ENCODE results near the gene ARFGAP2.

ARFGAP2 gene

DNA sequence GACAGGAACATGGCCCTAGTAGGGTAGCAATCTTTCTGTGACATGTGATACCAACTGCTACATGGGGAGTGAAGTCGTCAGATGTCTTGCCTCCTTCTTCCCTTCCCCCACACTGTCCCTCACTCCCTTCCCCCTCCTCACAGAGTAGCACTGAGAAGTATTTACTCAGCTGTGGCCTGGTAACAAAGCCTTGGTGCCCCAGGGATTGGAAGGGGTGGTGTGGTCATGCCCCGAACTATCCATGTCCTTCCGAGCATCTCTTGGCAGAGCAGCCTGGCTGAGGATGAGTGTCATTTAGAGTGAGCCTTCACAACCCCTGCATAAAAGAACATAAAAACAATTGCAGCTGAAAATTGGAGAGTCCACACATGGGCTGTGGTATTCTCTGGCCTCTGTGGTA, 46.1 kb downstream of the ARFGAP2 start:
- Histone ChIP-seq H3K36me3 (ENCODE audit: insufficient read depth, low read length) (no peaks in the 10 kb centered on the region), H3K79me2 (ENCODE audit: insufficient read depth, low read length) (no peaks in the 10 kb centered on the region), H3K9me2 (replicated peaks; ENCODE audit: low read depth, low read length) (no peaks in the 10 kb centered on the region), H4K20me1 (ENCODE audit: insufficient read depth, low read length, poor library complexity, severe bottlenecking) (no peaks in the 10 kb centered on the region), H3K4me2 (ENCODE audit: low read depth, low read length, poor library complexity, severe bottlenecking) (no peak overlapping the region), H3F3A (ENCODE audit: low read depth) (no peaks in the 10 kb centered on the region), H2AFZ (ENCODE audit: low read length) (no peak overlapping the region), H3K9ac (ENCODE audit: low read depth, low read length, poor library complexity, severe bottlenecking) (no peak overlapping the region), H3K27me3 (ENCODE audit: insufficient read depth, low read length, poor library complexity, severe bottlenecking) (no peaks in the 10 kb centered on the region), H3K4me1 (ENCODE audit: insufficient read depth, low read length, poor library complexity, severe bottlenecking) (no peaks in the 10 kb centered on the region), H3K9me3 (ENCODE audit: insufficient read depth, low read depth, low read length) (no peaks in the 10 kb centered on the region), H3K4me3 (ENCODE audit: low read length, poor library complexity, severe bottlenecking) (no peak overlapping the region)
- TF ChIP-seq, protein P1, sequence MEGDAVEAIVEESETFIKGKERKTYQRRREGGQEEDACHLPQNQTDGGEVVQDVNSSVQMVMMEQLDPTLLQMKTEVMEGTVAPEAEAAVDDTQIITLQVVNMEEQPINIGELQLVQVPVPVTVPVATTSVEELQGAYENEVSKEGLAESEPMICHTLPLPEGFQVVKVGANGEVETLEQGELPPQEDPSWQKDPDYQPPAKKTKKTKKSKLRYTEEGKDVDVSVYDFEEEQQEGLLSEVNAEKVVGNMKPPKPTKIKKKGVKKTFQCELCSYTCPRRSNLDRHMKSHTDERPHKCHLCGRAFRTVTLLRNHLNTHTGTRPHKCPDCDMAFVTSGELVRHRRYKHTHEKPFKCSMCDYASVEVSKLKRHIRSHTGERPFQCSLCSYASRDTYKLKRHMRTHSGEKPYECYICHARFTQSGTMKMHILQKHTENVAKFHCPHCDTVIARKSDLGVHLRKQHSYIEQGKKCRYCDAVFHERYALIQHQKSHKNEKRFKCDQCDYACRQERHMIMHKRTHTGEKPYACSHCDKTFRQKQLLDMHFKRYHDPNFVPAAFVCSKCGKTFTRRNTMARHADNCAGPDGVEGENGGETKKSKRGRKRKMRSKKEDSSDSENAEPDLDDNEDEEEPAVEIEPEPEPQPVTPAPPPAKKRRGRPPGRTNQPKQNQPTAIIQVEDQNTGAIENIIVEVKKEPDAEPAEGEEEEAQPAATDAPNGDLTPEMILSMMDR (conservative IDR thresholded peaks at IDR 0.05; ENCODE audit: low read length): no peak
- TF ChIP-seq EZH2phosphoT487 (IDR thresholded peaks at IDR 0.05; ENCODE audit: borderline replicate concordance): no peak

DNA sequence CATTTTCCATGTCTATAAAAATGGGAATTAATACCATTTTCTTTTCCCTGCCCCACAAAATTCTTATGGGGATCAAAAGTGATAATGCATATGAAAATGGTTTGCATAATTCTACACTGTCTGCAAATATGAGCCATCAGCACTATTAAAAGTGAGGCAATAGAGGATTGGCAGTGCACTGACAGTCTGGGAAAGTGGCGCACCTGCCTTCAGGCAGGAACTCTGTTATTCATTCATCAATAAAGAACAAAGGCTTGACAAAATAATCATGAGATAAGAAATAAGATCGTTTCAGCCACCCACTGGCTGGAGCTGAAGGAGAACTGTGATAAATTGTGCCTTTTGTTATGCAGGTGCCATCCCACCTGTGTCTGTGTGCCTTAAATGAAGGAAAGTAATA, 49.5 kb downstream of the ARFGAP2 start:
- H3K9me2 ChIP-seq (replicated peaks; ENCODE audit: low read depth, low read length): no peaks in the 10 kb centered on the region
- TF ChIP-seq, protein P1 (conservative IDR thresholded peaks at IDR 0.05; ENCODE audit: low read length): no peak
- no peak for TF ChIP-seq EZH2phosphoT487 (IDR thresholded peaks at IDR 0.05; ENCODE audit: borderline replicate concordance)
- H3K79me2 ChIP-seq (ENCODE audit: insufficient read depth, low read length): no peaks in the 10 kb centered on the region
- no peaks in the 10 kb centered on the region for H4K20me1 ChIP-seq (ENCODE audit: insufficient read depth, low read length, poor library complexity, severe bottlenecking)
- no peak overlapping the region for H2AFZ ChIP-seq (ENCODE audit: low read length)
- no peaks in the 10 kb centered on the region for H3F3A ChIP-seq (ENCODE audit: low read depth)
- H3K4me1 ChIP-seq (ENCODE audit: insufficient read depth, low read length, poor library complexity, severe bottlenecking): no peaks in the 10 kb centered on the region
- H3K9me3 ChIP-seq (ENCODE audit: insufficient read depth, low read depth, low read length): no peaks in the 10 kb centered on the region
- no peaks in the 10 kb centered on the region for H3K36me3 ChIP-seq (ENCODE audit: insufficient read depth, low read length)
- H3K27me3 ChIP-seq (ENCODE audit: insufficient read depth, low read length, poor library complexity, severe bottlenecking): no peaks in the 10 kb centered on the region
- no peak overlapping the region for H3K4me3 ChIP-seq (ENCODE audit: low read length, poor library complexity, severe bottlenecking)
- H3K9ac ChIP-seq (ENCODE audit: low read depth, low read length, poor library complexity, severe bottlenecking): no peak overlapping the region
- no peak overlapping the region for H3K4me2 ChIP-seq (ENCODE audit: low read depth, low read length, poor library complexity, severe bottlenecking)

DNA sequence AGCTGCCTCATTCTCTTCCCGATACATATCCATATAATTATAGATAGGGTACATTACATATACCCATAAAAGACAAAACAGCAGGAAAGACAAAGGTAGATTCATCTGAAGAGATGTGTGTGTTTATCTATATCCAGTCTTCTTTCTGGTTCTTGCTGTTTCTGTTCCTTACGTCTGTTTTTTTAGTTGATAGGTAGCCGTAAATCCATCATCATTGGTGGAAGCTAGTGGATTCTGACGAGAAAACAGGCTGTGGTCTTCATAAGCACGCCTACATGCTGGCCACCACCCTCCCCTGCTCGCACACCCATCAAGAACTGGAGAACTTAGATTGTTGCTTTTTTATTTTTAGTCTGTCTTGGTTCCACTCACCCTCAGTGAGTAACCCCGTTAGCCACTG, 51.6 kb downstream of the ARFGAP2 start:
- no peaks in the 10 kb centered on the region for H3K27me3 ChIP-seq (ENCODE audit: insufficient read depth, low read length, poor library complexity, severe bottlenecking)
- TF ChIP-seq EZH2phosphoT487 (IDR thresholded peaks at IDR 0.05; ENCODE audit: borderline replicate concordance): no peak
- no peaks in the 10 kb centered on the region for H4K20me1 ChIP-seq (ENCODE audit: insufficient read depth, low read length, poor library complexity, severe bottlenecking)
- H3K79me2 ChIP-seq (ENCODE audit: insufficient read depth, low read length): no peaks in the 10 kb centered on the region
- H3K36me3 ChIP-seq (ENCODE audit: insufficient read depth, low read length): no peaks in the 10 kb centered on the region
- no peaks in the 10 kb centered on the region for H3K9me2 ChIP-seq (replicated peaks; ENCODE audit: low read depth, low read length)
- no peak overlapping the region for H3K4me2 ChIP-seq (ENCODE audit: low read depth, low read length, poor library complexity, severe bottlenecking)
- no peak overlapping the region for H3K9ac ChIP-seq (ENCODE audit: low read depth, low read length, poor library complexity, severe bottlenecking)
- no peak overlapping the region for H3K4me3 ChIP-seq (ENCODE audit: low read length, poor library complexity, severe bottlenecking)
- H3K4me1 ChIP-seq (ENCODE audit: insufficient read depth, low read length, poor library complexity, severe bottlenecking): no peaks in the 10 kb centered on the region
- no peaks in the 10 kb centered on the region for H3F3A ChIP-seq (ENCODE audit: low read depth)
- no peaks in the 10 kb centered on the region for H3K9me3 ChIP-seq (ENCODE audit: insufficient read depth, low read depth, low read length)
- no peak overlapping the region for H2AFZ ChIP-seq (ENCODE audit: low read length)

DNA sequence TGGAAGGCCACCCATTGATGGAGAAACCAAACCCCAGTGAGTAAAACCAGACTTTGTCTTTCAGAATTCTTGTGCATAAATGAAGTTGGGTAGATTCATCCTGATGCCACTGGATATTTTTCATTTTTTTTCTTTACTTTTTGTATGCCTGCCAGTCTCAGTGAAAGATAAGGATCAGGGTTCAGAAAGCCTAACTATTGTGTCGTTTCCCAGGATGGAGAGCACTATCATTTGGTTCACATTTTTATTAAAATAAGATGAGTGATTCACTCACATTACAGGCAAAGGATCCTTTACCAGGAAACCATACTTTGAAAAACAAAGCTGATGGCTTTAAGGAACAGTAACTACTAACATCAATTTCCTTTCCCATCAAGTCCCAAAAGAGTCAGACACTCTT, 52.0 kb downstream of the ARFGAP2 start:
- TF ChIP-seq, protein P1 (conservative IDR thresholded peaks at IDR 0.05; ENCODE audit: low read length): no peak
- TF ChIP-seq EZH2phosphoT487 (IDR thresholded peaks at IDR 0.05; ENCODE audit: borderline replicate concordance): no peak
- Histone ChIP-seq H3K9ac (ENCODE audit: low read depth, low read length, poor library complexity, severe bottlenecking) (no peak overlapping the region), H3K27me3 (ENCODE audit: insufficient read depth, low read length, poor library complexity, severe bottlenecking) (no peaks in the 10 kb centered on the region), H3K4me3 (ENCODE audit: low read length, poor library complexity, severe bottlenecking) (no peak overlapping the region), H3K9me3 (ENCODE audit: insufficient read depth, low read depth, low read length) (no peaks in the 10 kb centered on the region), H3K4me1 (ENCODE audit: insufficient read depth, low read length, poor library complexity, severe bottlenecking) (no peaks in the 10 kb centered on the region), H2AFZ (ENCODE audit: low read length) (no peak overlapping the region), H3K4me2 (ENCODE audit: low read depth, low read length, poor library complexity, severe bottlenecking) (no peak overlapping the region), H3K36me3 (ENCODE audit: insufficient read depth, low read length) (no peaks in the 10 kb centered on the region), H3F3A (ENCODE audit: low read depth) (no peaks in the 10 kb centered on the region), H3K9me2 (replicated peaks; ENCODE audit: low read depth, low read length) (no peaks in the 10 kb centered on the region), H4K20me1 (ENCODE audit: insufficient read depth, low read length, poor library complexity, severe bottlenecking) (no peaks in the 10 kb centered on the region), H3K79me2 (ENCODE audit: insufficient read depth, low read length) (no peaks in the 10 kb centered on the region)

Data from Loucy (cell line).